H9 (cell line): ENCODE measurements around the gene CCL3. TPM values are rescaled to one million over a fixed set of nuclear protein-coding genes. Genes with fewer than 3 reads are reported as not detected.

Experiments used
- DNase-seq: peaks from one replicate; pipeline ENCODE4 v3.0.0-alpha.2; 2017
- H2AFZ ChIP-seq: one replicate; pipeline ENCODE4 v1.6.1; 2013; ENCODE audit warnings: mild to moderate bottlenecking, low read length, control low read depth, moderate library complexity
- H2AK5ac ChIP-seq: 2 replicates; pipeline ENCODE4 v1.6.1; 2013; ENCODE audit warnings: low read length, control low read depth, mixed read lengths; ENCODE audit not compliant: insufficient read length
- H2BK120ac ChIP-seq: one replicate; pipeline ENCODE4 v1.6.1; 2013; ENCODE audit warnings: low read depth, mild to moderate bottlenecking, low read length, control low read depth, inconsistent platforms; ENCODE audit not compliant: poor library complexity, severe bottlenecking
- H2BK12ac ChIP-seq: 2 replicates; pipeline ENCODE4 v1.6.1; 2013; ENCODE audit warnings: low read length, control low read depth, mixed read lengths, low read depth; ENCODE audit not compliant: insufficient read length
- H2BK15ac ChIP-seq: 2 replicates; pipeline ENCODE4 v1.6.1; 2013; ENCODE audit warnings: low read depth, low read length, control low read depth
- H2BK20ac ChIP-seq: one replicate; pipeline ENCODE4 v1.6.1; 2013; ENCODE audit warnings: low read depth, mild to moderate bottlenecking, low read length, control low read depth, inconsistent platforms; ENCODE audit not compliant: poor library complexity, severe bottlenecking
- H2BK5ac ChIP-seq: 2 replicates; pipeline ENCODE4 v1.6.1; 2013; ENCODE audit warnings: low read length, control low read depth, mixed read lengths; ENCODE audit not compliant: insufficient read length
- H3K14ac ChIP-seq: 2 replicates; pipeline ENCODE4 v1.6.1; 2013; ENCODE audit warnings: low read length, control low read depth; ENCODE audit not compliant: insufficient read depth
- H3K18ac ChIP-seq: 2 replicates; pipeline ENCODE4 v1.6.1; 2013; ENCODE audit warnings: low read depth, mild to moderate bottlenecking, mixed read lengths, low read length, control low read depth; ENCODE audit not compliant: insufficient read length
- H3K23ac ChIP-seq: 2 replicates; pipeline ENCODE4 v1.6.1; 2013; ENCODE audit warnings: low read length, control low read depth, mixed read lengths, low read depth; ENCODE audit not compliant: insufficient read length
- H3K23me2 ChIP-seq: 2 replicates; pipeline ENCODE4 v1.6.1; 2013; ENCODE audit warnings: low read depth, mild to moderate bottlenecking, mixed read lengths, low read length, control low read depth; ENCODE audit not compliant: insufficient read length, poor library complexity, severe bottlenecking
- H3K27ac ChIP-seq: 2 replicates; pipeline ENCODE4 v1.5.1; 2013; ENCODE audit warnings: low read length, control low read depth, mixed read lengths, low read depth; ENCODE audit not compliant: insufficient read length
- H3K27me3 ChIP-seq: 2 replicates; pipeline ENCODE4 v1.6.1; 2013; ENCODE audit warnings: low read length, control low read depth, inconsistent platforms; ENCODE audit not compliant: insufficient read depth
- H3K4ac ChIP-seq: 2 replicates; pipeline ENCODE4 v1.6.1; 2013; ENCODE audit warnings: low read depth, mild to moderate bottlenecking, control low read depth, inconsistent platforms, low read length, moderate library complexity
- H3K4me1 ChIP-seq: 2 replicates; pipeline ENCODE4 v1.6.1; 2013; ENCODE audit warnings: low read length, control low read depth, inconsistent platforms; ENCODE audit not compliant: insufficient read depth
- H3K4me2 ChIP-seq: 2 replicates; pipeline ENCODE4 v1.6.1; 2013; ENCODE audit warnings: low read length, control low read depth, mixed read lengths; ENCODE audit not compliant: insufficient read length, insufficient read depth
- H3K56ac ChIP-seq: 2 replicates; pipeline ENCODE4 v1.6.1; 2013; ENCODE audit warnings: low read depth, mild to moderate bottlenecking, mixed read lengths, low read length, control low read depth; ENCODE audit not compliant: insufficient read length
- H3K79me1 ChIP-seq: 2 replicates; pipeline ENCODE4 v1.6.1; 2013; ENCODE audit warnings: low read depth, mild to moderate bottlenecking, moderate library complexity, low read length, control low read depth, inconsistent platforms; ENCODE audit not compliant: insufficient read depth, poor library complexity, severe bottlenecking
- H3K79me2 ChIP-seq: 2 replicates; pipeline ENCODE4 v1.6.1; 2013; ENCODE audit warnings: low read length, control low read depth, inconsistent platforms; ENCODE audit not compliant: insufficient read depth
- H3K9ac ChIP-seq: 2 replicates; pipeline ENCODE4 v1.6.1; 2013; ENCODE audit warnings: low read length, control low read depth, mixed read lengths; ENCODE audit not compliant: insufficient read length; ENCODE audit errors: extremely low read depth
- H3K9me3 ChIP-seq: one replicate; pipeline ENCODE4 v1.6.1; 2013; ENCODE audit warnings: low read depth, low read length, inconsistent platforms; ENCODE audit not compliant: control insufficient read depth
- H3T11ph ChIP-seq: one replicate; pipeline ENCODE4 v1.6.1; 2013; ENCODE audit warnings: mild to moderate bottlenecking, low read length, control low read depth, inconsistent platforms
- H4K20me1 ChIP-seq: one replicate; pipeline ENCODE4 v1.6.1; 2013; ENCODE audit not compliant: control insufficient read depth, insufficient read length, insufficient read depth
- H4K5ac ChIP-seq: 2 replicates; pipeline ENCODE4 v1.6.1; 2013; ENCODE audit warnings: low read depth, mild to moderate bottlenecking, mixed read lengths, low read length, control low read depth; ENCODE audit not compliant: insufficient read length
- H4K8ac ChIP-seq: replicated peaks from 2 replicates; pipeline ENCODE4 v1.6.1; 2013; ENCODE audit warnings: low read length, control low read depth, mixed read lengths, low read depth; ENCODE audit not compliant: insufficient read length
- H4K91ac ChIP-seq: 2 replicates; pipeline ENCODE4 v1.6.1; 2013; ENCODE audit warnings: low read depth, mild to moderate bottlenecking, moderate library complexity, mixed read lengths, low read length, control low read depth; ENCODE audit not compliant: insufficient read length
- H3K27ac Mint-ChIP-seq, 3 experiments: 2 replicates in 2 of 3; 3 replicates in 1 of 3; pipeline ENCODE4 v1.8.0; 2020 to 2021; ENCODE audit warnings: mixed read lengths in 3 of 3, mild to moderate bottlenecking in 1 of 3, moderate library complexity in 1 of 3
- H3K27me3 Mint-ChIP-seq: 2 replicates; pipeline ENCODE4 v1.8.0; 2021; ENCODE audit warnings: low read depth, mild to moderate bottlenecking, moderate library complexity, mixed read lengths
- H3K36me3 Mint-ChIP-seq, 3 experiments: 2 replicates in 2 of 3; 3 replicates in 1 of 3; pipeline ENCODE4 v1.8.0; 2020 to 2021; ENCODE audit warnings: low read depth in 3 of 3, mixed read lengths in 3 of 3; ENCODE audit not compliant: insufficient read depth in 1 of 3
- H3K4me1 Mint-ChIP-seq, 2 experiments: 2 replicates each; pipeline ENCODE4 v1.8.0; 2020; ENCODE audit warnings: mixed read lengths in 2 of 2
- H3K4me3 Mint-ChIP-seq, 2 experiments: 2 replicates in 1 of 2; 3 replicates in 1 of 2; pipeline ENCODE4 v1.8.0; 2020 to 2021; ENCODE audit warnings: mild to moderate bottlenecking in 2 of 2, mixed read lengths in 2 of 2, moderate library complexity in 1 of 2
- H3K9me3 Mint-ChIP-seq, 2 experiments: 2 replicates in 1 of 2; 3 replicates in 1 of 2; pipeline ENCODE4 v1.8.0; 2020; ENCODE audit warnings: mild to moderate bottlenecking in 2 of 2, mixed read lengths in 2 of 2, moderate library complexity in 1 of 2
- WGBS: extraction: QIAGEN DNeasy Blood & Tissue Kit; methylation state at CpG from one replicate; pipeline ENCODE4 v1.1.7; 2013; ENCODE audit warnings: missing lambda C conversion rate, low lambda C conversion rate, mixed read lengths; ENCODE audit not compliant: insufficient read length; ENCODE audit errors: extremely low coverage; 5-methylcytosine and 5-hydroxymethylcytosine counted together
- total RNA-seq: library from RNA; stranded (reverse); gene quantifications from 2 replicates; pipeline ENCODE4 v1.2.1, GENCODE V29; 2021
- TF ChIP-seq, protein P1 (sequence below): fragments of 200-600 bp; sonication (generic); conservative IDR thresholded peaks from 3 replicates; pipeline ENCODE4 v1.8.0; 2021; ENCODE audit warnings: antibody characterized with exemption, mild to moderate bottlenecking

The CCL3 gene
- total RNA-seq, 1 experiment from 2014 or later: not detected

DNA sequence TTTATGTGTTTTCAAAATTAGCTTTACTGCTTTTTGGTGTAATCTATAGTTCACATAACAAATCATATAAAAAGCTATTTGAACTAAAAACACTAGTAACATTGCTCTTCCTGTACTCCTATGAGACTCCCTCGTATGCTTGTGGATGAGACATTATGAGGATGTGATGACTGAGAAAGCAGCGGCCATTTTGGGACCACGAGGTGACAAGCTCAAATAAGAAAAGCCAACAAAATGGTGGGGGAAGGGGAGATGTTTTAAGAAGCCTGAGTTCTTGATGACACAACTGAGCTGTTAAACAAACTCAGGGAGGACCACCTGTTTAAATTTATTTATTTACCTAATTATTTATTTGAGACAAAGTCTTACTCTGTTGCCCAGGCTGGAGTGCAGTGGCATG, 21.4 kb downstream of the CCL3 start:
- no peak for DNase-seq
- H3K23me2 ChIP-seq: no peaks in the 10 kb centered on the region
- no peak overlapping the region for H2BK15ac ChIP-seq
- no peak overlapping the region for H3K18ac ChIP-seq
- H3T11ph ChIP-seq: no peak overlapping the region
- no peak overlapping the region for H3K23ac ChIP-seq
- no peaks in the 10 kb centered on the region for H3K79me1 ChIP-seq
- no peak overlapping the region for H3K4me2 ChIP-seq
- H3K9me3 Mint-ChIP-seq: no peaks in the 10 kb centered on the region; a peak in 2 of 5 replicates
- no peak overlapping the region for H3K9ac ChIP-seq
- H3K56ac ChIP-seq: no peak overlapping the region
- no peaks in the 10 kb centered on the region for H3K9me3 ChIP-seq
- no peak overlapping the region for H3K27ac Mint-ChIP-seq
- H3K36me3 Mint-ChIP-seq: no peaks in the 10 kb centered on the region
- H3K4me1 ChIP-seq: no peaks in the 10 kb centered on the region
- peaks cover 4 to 7% of the 10 kb centered on the region in 2 experiments; a peak in 3 of 4 replicates for H3K4me1 Mint-ChIP-seq
- H4K91ac ChIP-seq: no peak overlapping the region
- TF ChIP-seq, protein P1, sequence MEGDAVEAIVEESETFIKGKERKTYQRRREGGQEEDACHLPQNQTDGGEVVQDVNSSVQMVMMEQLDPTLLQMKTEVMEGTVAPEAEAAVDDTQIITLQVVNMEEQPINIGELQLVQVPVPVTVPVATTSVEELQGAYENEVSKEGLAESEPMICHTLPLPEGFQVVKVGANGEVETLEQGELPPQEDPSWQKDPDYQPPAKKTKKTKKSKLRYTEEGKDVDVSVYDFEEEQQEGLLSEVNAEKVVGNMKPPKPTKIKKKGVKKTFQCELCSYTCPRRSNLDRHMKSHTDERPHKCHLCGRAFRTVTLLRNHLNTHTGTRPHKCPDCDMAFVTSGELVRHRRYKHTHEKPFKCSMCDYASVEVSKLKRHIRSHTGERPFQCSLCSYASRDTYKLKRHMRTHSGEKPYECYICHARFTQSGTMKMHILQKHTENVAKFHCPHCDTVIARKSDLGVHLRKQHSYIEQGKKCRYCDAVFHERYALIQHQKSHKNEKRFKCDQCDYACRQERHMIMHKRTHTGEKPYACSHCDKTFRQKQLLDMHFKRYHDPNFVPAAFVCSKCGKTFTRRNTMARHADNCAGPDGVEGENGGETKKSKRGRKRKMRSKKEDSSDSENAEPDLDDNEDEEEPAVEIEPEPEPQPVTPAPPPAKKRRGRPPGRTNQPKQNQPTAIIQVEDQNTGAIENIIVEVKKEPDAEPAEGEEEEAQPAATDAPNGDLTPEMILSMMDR: no peak
- H3K14ac ChIP-seq: no peak overlapping the region
- no peak overlapping the region for H3K4me3 Mint-ChIP-seq
- H3K27me3 ChIP-seq: no peaks in the 10 kb centered on the region
- H3K4ac ChIP-seq: no peak overlapping the region
- H4K5ac ChIP-seq: no peak overlapping the region
- H2BK5ac ChIP-seq: no peak overlapping the region
- H4K20me1 ChIP-seq: no peaks in the 10 kb centered on the region
- no peak overlapping the region for H2BK20ac ChIP-seq
- H2BK12ac ChIP-seq: no peak overlapping the region
- H2AFZ ChIP-seq: no peak overlapping the region
- no peak overlapping the region for H2AK5ac ChIP-seq
- no CpG with 5 or more reads among the region's 3 CpGs for WGBS
- peaks cover 2% of the 10 kb centered on the region for H3K27me3 Mint-ChIP-seq
- no peak overlapping the region for H3K27ac ChIP-seq
- no peaks in the 10 kb centered on the region for H3K79me2 ChIP-seq
- H4K8ac ChIP-seq: no peak overlapping the region
- H2BK120ac ChIP-seq: no peak overlapping the region
